Activated CD4-positive, alpha-beta T cell treated with anti-CD3 and anti-CD28 coated beads, Interleukin-2, amount 10 ng/mL, durations not matched to agents 24 days and 14 days (primary cell): Measurements from ENCODE around the gene RPUSD2. TPM values are rescaled to one million over a fixed set of nuclear protein-coding genes. Genes with fewer than 3 reads are reported as not detected.

Experiments used
- DNase-seq: peaks from one replicate; pipeline ENCODE4 v3.0.0; 2022
- H3K27ac Mint-ChIP-seq: one replicate; pipeline ENCODE4 v1.8.0; 2022; ENCODE audit warnings: mild to moderate bottlenecking, mixed read lengths
- H3K27me3 Mint-ChIP-seq: one replicate; pipeline ENCODE4 v1.8.0; 2022; ENCODE audit warnings: mixed read lengths
- H3K36me3 Mint-ChIP-seq: one replicate; pipeline ENCODE4 v1.8.0; 2022; ENCODE audit warnings: low read depth, mild to moderate bottlenecking, mixed read lengths
- H3K4me1 Mint-ChIP-seq: one replicate; pipeline ENCODE4 v1.8.0; 2021; ENCODE audit warnings: mixed read lengths
- H3K4me3 Mint-ChIP-seq: one replicate; pipeline ENCODE4 v1.8.0; 2022; ENCODE audit warnings: mild to moderate bottlenecking, moderate library complexity, mixed read lengths
- H3K9me3 Mint-ChIP-seq: one replicate; pipeline ENCODE4 v1.8.0; 2021; ENCODE audit warnings: mixed read lengths
- intact Hi-C: fragments of 100-400 bp; cut with micrococcal nuclease; formaldehyde crosslinking; loops from one replicate; pipeline ENCODE4 v1.15.1; 2023
- total RNA-seq: library from RNA; stranded (reverse); gene quantifications from 2 replicates; pipeline ENCODE4 v1.2.3, GENCODE V29; 2022

The RPUSD2 gene
- 19.3 and 20.5 TPM in 2 replicates for total RNA-seq

DNA sequence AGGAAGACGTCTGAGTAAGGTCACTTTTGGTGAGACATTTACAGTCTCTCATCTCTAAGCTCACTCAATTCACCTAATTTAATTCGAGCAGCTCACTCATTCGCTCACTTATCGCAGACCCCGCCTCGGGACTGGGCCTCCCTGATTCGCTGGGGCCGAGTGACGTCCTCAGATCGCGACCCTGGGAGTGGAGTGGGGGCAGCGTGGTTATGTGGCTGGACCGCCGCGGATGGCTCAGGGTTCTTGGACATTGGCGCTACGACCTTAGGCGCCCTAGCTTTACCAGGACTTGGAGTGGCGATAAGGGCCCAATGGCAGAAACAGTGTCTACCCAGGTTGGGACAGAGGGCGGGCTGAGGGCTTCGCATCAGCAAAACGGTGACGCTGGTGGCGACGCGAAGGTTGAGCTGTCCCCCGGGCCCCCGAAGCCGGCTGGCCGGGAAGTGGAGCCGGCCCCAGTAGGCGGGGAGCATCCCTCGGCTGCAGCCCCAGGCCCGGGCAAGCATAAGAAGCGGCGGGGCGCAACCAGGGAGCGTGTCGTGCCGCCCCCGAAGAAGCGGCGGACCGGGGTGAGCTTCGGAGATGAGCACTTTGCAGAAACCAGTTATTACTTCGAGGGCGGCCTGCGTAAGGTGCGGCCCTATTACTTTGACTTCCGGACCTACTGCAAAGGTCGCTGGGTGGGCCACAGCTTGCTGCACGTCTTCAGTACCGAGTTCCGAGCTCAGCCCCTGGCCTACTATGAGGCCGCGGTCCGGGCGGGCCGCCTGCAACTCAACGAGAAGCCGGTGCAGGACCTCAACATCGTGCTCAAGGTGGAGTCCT is at the start of gene RPUSD2:
RPUSD2 (plus strand) TSS at position 171 of the 825 bp plus-strand sequence; CDS start at position 210, 39 bp downstream.
- DNase-seq, result peak; percentile 98
- Mint-ChIP-seq H3K27ac (peak within 1 kb of the TSS; percentile 98), H3K36me3 (peaks cover 22% of the 10 kb centered on the region), H3K4me3 (peak within 1 kb of the TSS; percentile 98), H3K27me3 (no peaks in the 10 kb centered on the region), H3K4me1 (peaks cover 32% of the 10 kb centered on the region), H3K9me3 (no peaks in the 10 kb centered on the region)
- intact Hi-C loops, result loop anchor here (1.0 to 10.0 kb wide), 9 partner anchors 25 to 545 kb away; partner anchors contain the start of genes BAHD1, C15orf62, CHST14 and DNAJC17

DNA sequence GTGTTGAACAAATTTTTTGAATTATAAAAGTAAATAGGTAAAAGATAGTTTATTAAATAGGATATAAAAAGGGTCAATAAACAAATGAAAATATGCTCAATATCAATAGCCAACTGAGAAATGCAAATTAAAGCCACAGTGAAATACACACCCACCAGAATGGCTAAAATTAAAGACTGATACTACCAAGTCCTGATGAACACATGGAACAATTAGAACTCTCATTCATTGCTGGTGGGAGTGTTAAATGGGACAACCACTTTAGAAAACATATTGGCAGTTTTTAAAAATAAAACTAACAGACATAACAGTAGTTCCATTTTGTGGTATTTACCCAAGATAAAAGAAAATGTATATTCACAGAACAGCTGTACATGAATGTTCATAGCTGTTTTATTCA is 45.5 kb upstream of the RPUSD2 start:
- no peak overlapping the region for H3K4me3 Mint-ChIP-seq
- peaks cover 3% of the 10 kb centered on the region for H3K4me1 Mint-ChIP-seq
- no peak overlapping the region for H3K27ac Mint-ChIP-seq
- H3K9me3 Mint-ChIP-seq, result no peaks in the 10 kb centered on the region
- no peak for DNase-seq
- H3K36me3 Mint-ChIP-seq, result no peaks in the 10 kb centered on the region
- intact Hi-C loops, result no loop called here
- peaks cover 11% of the 10 kb centered on the region for H3K27me3 Mint-ChIP-seq

- Mint-ChIP-seq H3K27ac (no peak overlapping the region), H3K9me3 (no peaks in the 10 kb centered on the region), H3K4me3 (no peak overlapping the region), H3K36me3 (no peaks in the 10 kb centered on the region), H3K27me3 (peaks cover 9% of the 10 kb centered on the region), H3K4me1 (no peaks in the 10 kb centered on the region)
- intact Hi-C loops, result no loop called here
- DNase-seq, result no peak
Measured at GRCh38 chr15:40525855-40526254, 43.2 kb upstream of the RPUSD2 start.

DNA sequence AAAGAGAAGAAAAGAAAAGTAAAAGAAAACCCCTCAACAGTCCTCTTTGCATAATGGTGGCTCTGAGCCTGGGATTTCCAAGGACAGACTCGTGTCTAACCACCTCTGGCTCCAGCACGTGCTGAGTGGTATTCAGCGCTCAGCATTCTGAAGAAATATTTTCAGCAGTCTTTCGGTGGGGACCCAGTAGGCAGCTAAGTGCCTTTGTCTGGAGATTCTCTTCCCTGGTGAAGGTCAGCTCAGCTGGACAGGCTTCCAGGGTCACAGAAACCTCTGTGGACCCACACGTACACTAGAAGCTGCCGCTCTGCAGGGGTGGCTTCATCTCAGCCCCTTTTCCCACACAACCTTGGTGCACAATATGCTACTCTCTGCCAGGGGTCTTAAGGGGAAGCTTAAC is 40.3 kb upstream of the RPUSD2 start:
- no peaks in the 10 kb centered on the region for H3K4me1 Mint-ChIP-seq
- H3K36me3 Mint-ChIP-seq, result no peaks in the 10 kb centered on the region
- H3K9me3 Mint-ChIP-seq, result no peaks in the 10 kb centered on the region
- no peak overlapping the region for H3K27ac Mint-ChIP-seq
- no peak overlapping the region for H3K4me3 Mint-ChIP-seq
- intact Hi-C loops, result no loop called here
- H3K27me3 Mint-ChIP-seq, result no peaks in the 10 kb centered on the region
- DNase-seq, result no peak

GRCh38 chr15:40533763-40534364 is 35.2 kb upstream of the RPUSD2 start:
- no peaks in the 10 kb centered on the region for H3K36me3 Mint-ChIP-seq

GRCh38 chr15:40534371-40534770 is 34.7 kb upstream of the RPUSD2 start:
- H3K4me3 Mint-ChIP-seq, result no peak overlapping the region
- no peaks in the 10 kb centered on the region for H3K4me1 Mint-ChIP-seq
- no peaks in the 10 kb centered on the region for H3K36me3 Mint-ChIP-seq
- H3K27me3 Mint-ChIP-seq, result no peaks in the 10 kb centered on the region
- H3K9me3 Mint-ChIP-seq, result no peaks in the 10 kb centered on the region
- no peak overlapping the region for H3K27ac Mint-ChIP-seq
- DNase-seq, result no peak
- intact Hi-C loops, result no loop called here

More at GRCh38 chr15:40533763-40534364, 35.2 kb upstream of the RPUSD2 start:
- H3K4me3 Mint-ChIP-seq, result no peak overlapping the region
- H3K27ac Mint-ChIP-seq, result no peak overlapping the region
- intact Hi-C loops, result no loop called here
- no peaks in the 10 kb centered on the region for H3K27me3 Mint-ChIP-seq
- DNase-seq, result no peak
- H3K4me1 Mint-ChIP-seq, result no peaks in the 10 kb centered on the region
- no peaks in the 10 kb centered on the region for H3K9me3 Mint-ChIP-seq

DNA sequence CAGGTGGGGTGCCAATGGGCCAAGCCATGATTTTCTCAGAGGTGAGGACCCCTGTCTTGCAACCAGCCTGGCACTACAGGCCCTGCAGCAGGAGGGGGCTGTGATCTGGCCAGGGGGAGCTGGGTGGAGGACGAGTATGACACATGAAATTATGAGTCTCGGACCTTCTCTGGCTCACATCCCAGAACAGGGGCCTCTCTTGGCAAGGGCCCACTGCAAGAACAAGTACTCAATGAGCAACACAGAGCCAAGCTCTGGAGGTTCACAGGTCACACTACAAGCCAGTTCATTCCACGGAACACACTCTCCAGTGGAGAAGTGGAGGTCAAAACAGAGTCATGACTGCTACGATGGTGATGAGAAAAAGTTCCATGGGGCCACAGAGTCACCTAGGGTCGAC is 32.6 kb upstream of the RPUSD2 start:
- no peaks in the 10 kb centered on the region for H3K9me3 Mint-ChIP-seq
- H3K27me3 Mint-ChIP-seq, result no peaks in the 10 kb centered on the region
- no peak overlapping the region for H3K27ac Mint-ChIP-seq
- no peaks in the 10 kb centered on the region for H3K4me1 Mint-ChIP-seq
- no peak overlapping the region for H3K4me3 Mint-ChIP-seq
- H3K36me3 Mint-ChIP-seq, result no peaks in the 10 kb centered on the region
- no peak for DNase-seq
- intact Hi-C loops, result no loop called here

- no peak overlapping the region for H3K27ac Mint-ChIP-seq
- no peak for DNase-seq
- no peak overlapping the region for H3K4me3 Mint-ChIP-seq
- no peaks in the 10 kb centered on the region for H3K36me3 Mint-ChIP-seq
- H3K4me1 Mint-ChIP-seq, result peaks cover 3% of the 10 kb centered on the region
- intact Hi-C loops, result no loop called here
- H3K9me3 Mint-ChIP-seq, result no peaks in the 10 kb centered on the region
- H3K27me3 Mint-ChIP-seq, result no peaks in the 10 kb centered on the region
Measured at GRCh38 chr15:40538976-40539375, 30.1 kb upstream of the RPUSD2 start.

DNA sequence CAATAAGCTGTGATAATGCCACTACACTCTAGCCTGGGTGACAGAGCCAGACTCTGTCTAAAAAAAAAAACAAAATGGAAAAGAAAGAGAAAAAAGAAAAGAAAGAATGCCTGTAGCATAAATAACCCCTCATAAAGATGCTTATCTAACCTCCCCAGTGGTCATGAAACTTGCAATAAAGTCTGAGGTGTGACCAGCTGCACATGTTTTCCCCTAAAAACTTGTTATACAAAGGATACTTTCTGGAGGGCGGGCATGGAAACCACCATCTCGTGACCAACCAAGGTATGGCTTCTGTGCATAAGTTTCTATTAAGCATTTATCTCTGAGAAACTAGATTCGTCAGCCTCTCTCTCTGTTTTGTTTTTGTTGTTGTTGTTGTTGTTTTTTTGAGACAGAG is 26.0 kb upstream of the RPUSD2 start:
- peaks cover 10% of the 10 kb centered on the region for H3K36me3 Mint-ChIP-seq
- no peaks in the 10 kb centered on the region for H3K9me3 Mint-ChIP-seq
- no peak overlapping the region for H3K4me3 Mint-ChIP-seq
- no peaks in the 10 kb centered on the region for H3K27me3 Mint-ChIP-seq
- H3K27ac Mint-ChIP-seq, result no peak overlapping the region
- peaks cover 9% of the 10 kb centered on the region for H3K4me1 Mint-ChIP-seq
- no peak for DNase-seq
- intact Hi-C loops, result no loop called here

DNA sequence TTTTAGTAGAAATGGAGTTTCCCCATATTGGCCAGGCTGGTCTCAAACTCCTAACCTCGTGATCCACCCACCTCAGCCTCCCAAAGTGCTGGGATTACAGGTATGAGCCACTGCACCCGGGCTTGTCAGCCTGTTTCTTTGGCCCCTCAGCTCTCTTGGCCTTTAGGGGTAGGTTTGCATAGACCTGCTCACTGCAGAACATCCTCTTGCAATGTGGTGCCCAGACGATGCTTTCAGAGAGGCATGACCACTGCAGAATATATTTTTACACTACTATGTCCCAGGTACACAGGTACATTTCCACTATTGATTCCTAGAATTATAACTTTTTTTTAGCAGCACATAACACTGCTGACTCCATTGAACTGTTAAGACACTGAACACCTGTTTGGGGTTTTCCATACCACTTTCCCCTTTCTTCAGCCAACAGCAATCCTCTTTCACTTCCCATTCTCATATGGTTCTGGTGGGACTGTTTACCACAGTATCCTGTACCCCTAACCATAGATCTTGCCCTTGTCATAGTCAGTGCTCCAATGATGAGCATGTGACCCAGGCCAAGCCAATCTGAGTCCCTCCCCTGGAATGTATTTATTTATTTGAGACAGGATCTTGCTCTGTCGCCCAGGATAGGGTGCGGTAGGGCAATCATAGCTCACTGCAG is 25.3 kb upstream of the RPUSD2 start:
- H3K27ac Mint-ChIP-seq, result no peak overlapping the region

DNA sequence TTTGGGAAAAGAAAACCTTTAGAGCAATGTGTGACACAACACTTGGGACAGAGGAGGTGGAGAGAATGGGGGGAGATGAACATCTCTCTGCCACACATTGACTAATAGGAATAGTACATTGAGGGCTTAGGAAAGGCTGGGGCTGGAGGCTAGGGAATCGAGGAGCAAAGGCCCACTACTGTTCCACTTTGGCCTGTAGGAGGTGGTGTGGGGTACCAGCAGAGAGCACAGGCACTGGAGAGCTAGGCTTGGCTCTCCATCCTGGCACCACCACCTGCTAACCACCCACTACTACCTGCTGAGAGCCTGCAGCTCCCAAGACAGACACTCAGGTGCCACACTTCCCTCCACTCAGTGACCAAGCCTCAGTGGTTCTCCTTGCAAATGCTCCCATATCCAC is 23.6 kb upstream of the RPUSD2 start:
- peaks cover 9% of the 10 kb centered on the region for H3K4me1 Mint-ChIP-seq
- H3K9me3 Mint-ChIP-seq, result no peaks in the 10 kb centered on the region
- no peak for DNase-seq
- peaks cover 17% of the 10 kb centered on the region for H3K36me3 Mint-ChIP-seq
- H3K27me3 Mint-ChIP-seq, result no peaks in the 10 kb centered on the region
- intact Hi-C loops, result no loop called here
- no peak overlapping the region for H3K27ac Mint-ChIP-seq
- H3K4me3 Mint-ChIP-seq, result no peak overlapping the region

More for the DNA sequence above, 25.3 kb upstream of the RPUSD2 start:
- DNase-seq, result no peak
- intact Hi-C loops, result no loop called here
- no peaks in the 10 kb centered on the region for H3K27me3 Mint-ChIP-seq
- no peaks in the 10 kb centered on the region for H3K9me3 Mint-ChIP-seq
- no peak overlapping the region for H3K4me3 Mint-ChIP-seq
- H3K36me3 Mint-ChIP-seq, result peaks cover 12% of the 10 kb centered on the region
- H3K4me1 Mint-ChIP-seq, result peaks cover 9% of the 10 kb centered on the region

DNA sequence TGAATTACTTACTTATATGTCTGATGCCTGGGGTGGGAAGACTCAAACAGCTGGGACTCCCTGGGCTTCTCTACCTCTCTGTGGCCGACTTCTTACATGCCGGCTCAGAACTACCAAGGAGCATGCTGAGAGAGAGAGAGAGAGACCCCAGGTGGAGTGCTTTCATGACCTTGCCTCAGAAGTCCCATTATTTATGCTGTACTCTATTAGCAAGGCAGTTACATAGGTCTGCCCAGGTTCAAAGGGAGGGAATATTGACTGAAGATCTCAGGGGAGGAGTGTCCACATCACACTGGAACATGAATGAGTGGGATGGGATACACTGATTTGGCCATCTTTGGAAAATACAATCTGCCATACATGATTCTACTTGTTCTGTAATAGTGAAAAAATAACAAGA is 20.5 kb upstream of the RPUSD2 start:
- no peak overlapping the region for H3K4me3 Mint-ChIP-seq
- no peaks in the 10 kb centered on the region for H3K9me3 Mint-ChIP-seq
- H3K36me3 Mint-ChIP-seq, result peaks cover 27% of the 10 kb centered on the region
- H3K27ac Mint-ChIP-seq, result no peak overlapping the region
- intact Hi-C loops, result no loop called here
- H3K27me3 Mint-ChIP-seq, result no peaks in the 10 kb centered on the region
- DNase-seq, result no peak
- H3K4me1 Mint-ChIP-seq, result peaks cover 9% of the 10 kb centered on the region

GRCh38 chr15:40549894-40550293 is 19.2 kb upstream of the RPUSD2 start:
- H3K4me3 Mint-ChIP-seq, result no peak overlapping the region
- no peaks in the 10 kb centered on the region for H3K9me3 Mint-ChIP-seq
- DNase-seq, result no peak
- peaks cover 27% of the 10 kb centered on the region for H3K36me3 Mint-ChIP-seq
- H3K27me3 Mint-ChIP-seq, result no peaks in the 10 kb centered on the region
- intact Hi-C loops, result no loop called here
- no peak overlapping the region for H3K27ac Mint-ChIP-seq
- H3K4me1 Mint-ChIP-seq, result peaks cover 4% of the 10 kb centered on the region
